KMS-11 (cell line): ENCODE measurements around the gene GNAI3.
A peak's percentile ranks its signal among the peaks of the same experiment; 100 is the strongest.

Experiments
- H2AFZ ChIP-seq: fragments of 200-600 bp; sonication (generic); 2 replicates; pipeline ENCODE4 v1.6.1; 2016; ENCODE audit warnings: antibody characterized with exemption, mixed run types, low read depth
- H3K27ac ChIP-seq: fragments of 200-600 bp; sonication (generic); 2 replicates; pipeline ENCODE4 v1.6.1; 2016; ENCODE audit warnings: mild to moderate bottlenecking, mixed run types
- H3K27me3 ChIP-seq: fragments of 200-600 bp; sonication (generic); 2 replicates; pipeline ENCODE4 v1.6.1; 2017; ENCODE audit warnings: mild to moderate bottlenecking, low read depth, mixed run types, moderate library complexity; ENCODE audit not compliant: insufficient read depth
- H3K36me3 ChIP-seq: fragments of 200-600 bp; sonication (generic); 2 replicates; pipeline ENCODE4 v1.6.1; 2017; ENCODE audit warnings: mild to moderate bottlenecking, mixed run types; ENCODE audit not compliant: insufficient read depth
- H3K4me1 ChIP-seq: fragments of 200-600 bp; sonication (generic); 2 replicates; pipeline ENCODE4 v1.6.1; 2016; ENCODE audit warnings: mild to moderate bottlenecking, low read depth, mixed run types; ENCODE audit not compliant: poor library complexity, severe bottlenecking
- H3K4me2 ChIP-seq: fragments of 200-600 bp; sonication (generic); 2 replicates; pipeline ENCODE4 v1.7.0; 2016; ENCODE audit warnings: mild to moderate bottlenecking, mixed run types
- H3K4me3 ChIP-seq: fragments of 200-600 bp; sonication (generic); IDR thresholded peaks from 2 replicates; pipeline ENCODE4 v1.6.1; 2017; ENCODE audit warnings: low read depth, low read length, mixed read lengths; ENCODE audit not compliant: insufficient read depth
- H3K79me2 ChIP-seq: fragments of 200-600 bp; sonication (generic); 2 replicates; pipeline ENCODE4 v1.6.1; 2016; ENCODE audit warnings: low read depth, mixed run types; ENCODE audit not compliant: insufficient read depth
- H3K9ac ChIP-seq: fragments of 200-600 bp; sonication (generic); 2 replicates; pipeline ENCODE4 v1.6.1; 2016; ENCODE audit warnings: mild to moderate bottlenecking, mixed run types
- H4K20me1 ChIP-seq: fragments of 200-600 bp; sonication (generic); 2 replicates; pipeline ENCODE4 v1.6.1; 2016; ENCODE audit warnings: mild to moderate bottlenecking, mixed run types; ENCODE audit not compliant: insufficient read depth
- TF ChIP-seq, protein P1 (sequence below): fragments of 200-600 bp; sonication (generic); conservative IDR thresholded peaks from 2 replicates; pipeline ENCODE4 v1.6.1; 2017; ENCODE audit warnings: low read depth, mild to moderate bottlenecking, antibody characterized with exemption, low read length, moderate library complexity, mixed read lengths

The GNAI3 gene

DNA sequence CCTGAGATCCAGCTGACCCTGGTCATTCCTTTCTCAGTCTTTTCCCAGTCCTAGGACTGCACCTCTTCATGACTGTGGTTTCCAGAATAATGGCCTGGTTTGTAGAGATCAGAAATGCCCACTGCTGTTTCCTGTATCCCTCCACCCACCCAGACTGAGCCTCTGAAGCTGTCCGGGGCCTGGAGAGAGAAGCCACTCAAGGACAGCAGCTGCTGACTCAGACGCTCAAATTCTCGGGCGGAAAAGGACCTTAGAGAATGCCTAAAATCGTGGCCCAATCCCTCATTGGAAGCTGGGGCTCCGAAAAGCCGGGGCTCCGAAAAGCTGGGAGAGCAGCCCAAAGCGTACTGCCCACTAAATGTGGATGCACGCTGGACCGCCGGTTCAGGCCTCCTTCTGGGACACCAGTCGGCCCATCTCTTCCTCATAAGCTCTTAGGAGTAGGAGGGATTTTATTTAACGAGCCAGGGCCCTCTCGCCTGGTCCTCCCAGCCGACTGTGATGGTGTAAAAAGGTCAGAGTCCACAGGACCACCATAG, 16.5 kb upstream of the GNAI3 start:
- Histone ChIP-seq H3K27ac (no peak overlapping the region), H3K36me3 (no peaks in the 10 kb centered on the region), H3K27me3 (no peaks in the 10 kb centered on the region), H2AFZ (peak overlapping the region; percentile 100), H3K4me3 (no peak overlapping the region), H4K20me1 (no peaks in the 10 kb centered on the region), H3K79me2 (no peaks in the 10 kb centered on the region), H3K9ac (no peak overlapping the region), H3K4me1 (peaks cover 8% of the 10 kb centered on the region), H3K4me2 (peak overlapping the region; percentile 93)
- TF ChIP-seq, protein P1, sequence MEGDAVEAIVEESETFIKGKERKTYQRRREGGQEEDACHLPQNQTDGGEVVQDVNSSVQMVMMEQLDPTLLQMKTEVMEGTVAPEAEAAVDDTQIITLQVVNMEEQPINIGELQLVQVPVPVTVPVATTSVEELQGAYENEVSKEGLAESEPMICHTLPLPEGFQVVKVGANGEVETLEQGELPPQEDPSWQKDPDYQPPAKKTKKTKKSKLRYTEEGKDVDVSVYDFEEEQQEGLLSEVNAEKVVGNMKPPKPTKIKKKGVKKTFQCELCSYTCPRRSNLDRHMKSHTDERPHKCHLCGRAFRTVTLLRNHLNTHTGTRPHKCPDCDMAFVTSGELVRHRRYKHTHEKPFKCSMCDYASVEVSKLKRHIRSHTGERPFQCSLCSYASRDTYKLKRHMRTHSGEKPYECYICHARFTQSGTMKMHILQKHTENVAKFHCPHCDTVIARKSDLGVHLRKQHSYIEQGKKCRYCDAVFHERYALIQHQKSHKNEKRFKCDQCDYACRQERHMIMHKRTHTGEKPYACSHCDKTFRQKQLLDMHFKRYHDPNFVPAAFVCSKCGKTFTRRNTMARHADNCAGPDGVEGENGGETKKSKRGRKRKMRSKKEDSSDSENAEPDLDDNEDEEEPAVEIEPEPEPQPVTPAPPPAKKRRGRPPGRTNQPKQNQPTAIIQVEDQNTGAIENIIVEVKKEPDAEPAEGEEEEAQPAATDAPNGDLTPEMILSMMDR: no peak

DNA sequence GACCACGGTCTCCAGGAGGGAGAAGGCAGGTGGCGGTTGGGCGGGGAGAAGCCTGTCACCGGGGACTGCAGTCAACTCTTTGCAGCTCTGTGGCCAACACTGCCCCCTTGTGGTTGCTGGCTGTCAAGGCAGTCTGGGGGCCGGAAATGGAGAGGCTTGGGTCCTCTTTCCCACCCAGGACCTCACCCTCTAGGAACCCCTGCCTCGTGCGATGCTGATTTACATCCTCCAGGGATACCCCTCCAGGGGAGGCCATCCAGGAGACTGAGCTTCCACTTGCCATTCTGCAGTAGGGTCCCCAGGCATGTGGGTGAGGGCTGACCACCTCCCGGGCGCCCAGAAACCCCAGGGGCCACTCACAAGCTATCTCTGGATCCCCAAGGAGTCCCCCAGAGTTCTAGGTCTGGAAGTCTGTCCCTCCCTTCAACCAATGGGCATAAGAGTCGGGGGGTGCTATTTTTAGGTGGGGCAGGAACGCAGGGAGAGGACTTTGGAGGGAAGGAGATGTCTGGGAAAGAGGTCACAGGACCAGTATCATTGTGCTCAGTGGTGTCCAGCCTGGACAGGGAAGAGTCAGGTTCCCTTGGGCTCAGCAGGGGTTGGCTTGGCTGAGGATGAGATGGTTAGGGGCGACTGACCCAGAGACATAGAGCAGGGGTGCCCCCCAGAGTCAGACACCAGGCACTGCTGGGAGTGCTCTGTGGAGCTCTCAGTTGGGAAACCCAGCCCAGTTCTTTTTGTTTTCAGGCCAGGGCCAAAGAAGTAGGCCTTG, 15.9 kb upstream of the GNAI3 start:
- Histone ChIP-seq H3K27ac (peak overlapping the region; percentile 51), H3K4me3 (peak overlapping the region; percentile 96)

DNA sequence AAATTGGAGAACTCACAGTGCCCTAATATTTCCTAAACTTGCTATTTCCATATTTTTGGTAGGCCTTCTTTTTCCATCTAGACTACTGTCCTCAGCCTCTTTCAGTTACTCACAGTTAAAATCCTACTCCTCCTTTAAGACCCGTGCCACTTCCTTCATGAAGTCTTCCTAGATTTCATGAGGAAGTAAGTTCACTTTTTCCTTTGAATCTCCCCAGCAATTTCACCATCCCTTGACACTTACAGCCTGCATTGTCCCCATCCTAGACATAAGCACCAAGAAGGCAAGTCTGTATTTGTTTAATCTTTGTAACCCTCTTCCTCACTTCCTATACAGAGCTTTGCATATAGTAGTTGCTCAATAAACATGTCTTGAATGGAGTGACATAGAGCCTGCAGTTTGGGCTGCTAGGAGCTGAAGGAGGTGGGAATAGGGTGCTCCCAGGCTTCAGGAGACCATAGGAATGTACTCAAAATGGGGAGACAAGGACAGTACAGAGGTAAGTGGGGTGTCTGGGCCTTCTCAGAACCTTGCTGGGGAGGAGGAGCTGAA, 14.0 kb upstream of the GNAI3 start:
- H3K36me3 ChIP-seq: no peaks in the 10 kb centered on the region
- no peak overlapping the region for H3K9ac ChIP-seq
- H4K20me1 ChIP-seq: no peaks in the 10 kb centered on the region
- H3K27ac ChIP-seq: no peak overlapping the region
- no peaks in the 10 kb centered on the region for H3K27me3 ChIP-seq
- no peak overlapping the region for H2AFZ ChIP-seq
- no peak overlapping the region for H3K4me2 ChIP-seq
- TF ChIP-seq, protein P1: no peak
- peaks cover 8% of the 10 kb centered on the region for H3K4me1 ChIP-seq
- no peak overlapping the region for H3K4me3 ChIP-seq
- no peaks in the 10 kb centered on the region for H3K79me2 ChIP-seq

More for the DNA sequence above, 15.9 kb upstream of the GNAI3 start:
- Histone ChIP-seq H3K27me3 (no peaks in the 10 kb centered on the region), H4K20me1 (no peaks in the 10 kb centered on the region), H3K4me2 (peak overlapping the region; percentile 93), H3K9ac (peak overlapping the region; percentile 62), H3K4me1 (peaks cover 8% of the 10 kb centered on the region), H3K79me2 (no peaks in the 10 kb centered on the region), H2AFZ (peak overlapping the region; percentile 100), H3K36me3 (no peaks in the 10 kb centered on the region)
- TF ChIP-seq, protein P1: peak; percentile 100

DNA sequence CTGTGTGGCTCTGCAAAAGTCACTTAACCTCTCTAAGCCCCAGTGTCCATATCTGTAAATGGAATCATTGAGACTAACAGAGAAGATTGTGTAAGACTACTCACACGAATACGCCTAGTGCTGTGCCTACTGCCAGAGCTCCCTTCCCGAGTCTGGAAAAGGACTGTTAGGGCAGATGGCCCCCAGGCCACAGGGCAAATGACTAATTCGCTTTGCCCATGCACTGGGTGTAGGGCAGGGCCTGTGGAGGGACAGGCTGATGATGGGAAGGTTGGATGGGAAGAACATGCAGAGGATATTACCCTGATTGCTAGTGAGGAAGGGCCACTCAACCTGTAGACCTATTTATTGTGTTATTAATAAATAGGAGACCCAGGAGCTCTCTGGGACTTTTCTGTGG, 12.9 kb upstream of the GNAI3 start:
- H3K9ac ChIP-seq: no peak overlapping the region
- H4K20me1 ChIP-seq: no peaks in the 10 kb centered on the region
- H3K27me3 ChIP-seq: no peaks in the 10 kb centered on the region
- peaks cover 8% of the 10 kb centered on the region for H3K4me1 ChIP-seq
- H3K27ac ChIP-seq: no peak overlapping the region
- no peaks in the 10 kb centered on the region for H3K36me3 ChIP-seq
- H3K79me2 ChIP-seq: no peaks in the 10 kb centered on the region
- no peak overlapping the region for H3K4me2 ChIP-seq
- TF ChIP-seq, protein P1: no peak
- H2AFZ ChIP-seq: no peak overlapping the region
- H3K4me3 ChIP-seq: no peak overlapping the region
